H9 (cell line): ENCODE results near the gene PPT1. TPM values are rescaled to one million over a fixed set of nuclear protein-coding genes. Genes with fewer than 3 reads are reported as not detected.

ENCODE experiments used
- DNase-seq: peaks from one replicate; pipeline ENCODE4 v3.0.0-alpha.2; 2017
- H2AFZ ChIP-seq: one replicate; pipeline ENCODE4 v1.6.1; 2013; ENCODE audit warnings: mild to moderate bottlenecking, low read length, control low read depth, moderate library complexity
- H2AK5ac ChIP-seq: 2 replicates; pipeline ENCODE4 v1.6.1; 2013; ENCODE audit warnings: low read length, control low read depth, mixed read lengths; ENCODE audit not compliant: insufficient read length
- H2BK120ac ChIP-seq: one replicate; pipeline ENCODE4 v1.6.1; 2013; ENCODE audit warnings: low read depth, mild to moderate bottlenecking, low read length, control low read depth, inconsistent platforms; ENCODE audit not compliant: poor library complexity, severe bottlenecking
- H2BK12ac ChIP-seq: 2 replicates; pipeline ENCODE4 v1.6.1; 2013; ENCODE audit warnings: low read length, control low read depth, mixed read lengths, low read depth; ENCODE audit not compliant: insufficient read length
- H2BK15ac ChIP-seq: 2 replicates; pipeline ENCODE4 v1.6.1; 2013; ENCODE audit warnings: low read depth, low read length, control low read depth
- H2BK20ac ChIP-seq: one replicate; pipeline ENCODE4 v1.6.1; 2013; ENCODE audit warnings: low read depth, mild to moderate bottlenecking, low read length, control low read depth, inconsistent platforms; ENCODE audit not compliant: poor library complexity, severe bottlenecking
- H2BK5ac ChIP-seq: 2 replicates; pipeline ENCODE4 v1.6.1; 2013; ENCODE audit warnings: low read length, control low read depth, mixed read lengths; ENCODE audit not compliant: insufficient read length
- H3K14ac ChIP-seq: 2 replicates; pipeline ENCODE4 v1.6.1; 2013; ENCODE audit warnings: low read length, control low read depth; ENCODE audit not compliant: insufficient read depth
- H3K18ac ChIP-seq: 2 replicates; pipeline ENCODE4 v1.6.1; 2013; ENCODE audit warnings: low read depth, mild to moderate bottlenecking, mixed read lengths, low read length, control low read depth; ENCODE audit not compliant: insufficient read length
- H3K23ac ChIP-seq: 2 replicates; pipeline ENCODE4 v1.6.1; 2013; ENCODE audit warnings: low read length, control low read depth, mixed read lengths, low read depth; ENCODE audit not compliant: insufficient read length
- H3K23me2 ChIP-seq: 2 replicates; pipeline ENCODE4 v1.6.1; 2013; ENCODE audit warnings: low read depth, mild to moderate bottlenecking, mixed read lengths, low read length, control low read depth; ENCODE audit not compliant: insufficient read length, poor library complexity, severe bottlenecking
- H3K27ac ChIP-seq: 2 replicates; pipeline ENCODE4 v1.5.1; 2013; ENCODE audit warnings: low read length, control low read depth, mixed read lengths, low read depth; ENCODE audit not compliant: insufficient read length
- H3K27me3 ChIP-seq: 2 replicates; pipeline ENCODE4 v1.6.1; 2013; ENCODE audit warnings: low read length, control low read depth, inconsistent platforms; ENCODE audit not compliant: insufficient read depth
- H3K4ac ChIP-seq: 2 replicates; pipeline ENCODE4 v1.6.1; 2013; ENCODE audit warnings: low read depth, mild to moderate bottlenecking, control low read depth, inconsistent platforms, low read length, moderate library complexity
- H3K4me1 ChIP-seq: 2 replicates; pipeline ENCODE4 v1.6.1; 2013; ENCODE audit warnings: low read length, control low read depth, inconsistent platforms; ENCODE audit not compliant: insufficient read depth
- H3K4me2 ChIP-seq: 2 replicates; pipeline ENCODE4 v1.6.1; 2013; ENCODE audit warnings: low read length, control low read depth, mixed read lengths; ENCODE audit not compliant: insufficient read length, insufficient read depth
- H3K56ac ChIP-seq: 2 replicates; pipeline ENCODE4 v1.6.1; 2013; ENCODE audit warnings: low read depth, mild to moderate bottlenecking, mixed read lengths, low read length, control low read depth; ENCODE audit not compliant: insufficient read length
- H3K79me1 ChIP-seq: 2 replicates; pipeline ENCODE4 v1.6.1; 2013; ENCODE audit warnings: low read depth, mild to moderate bottlenecking, moderate library complexity, low read length, control low read depth, inconsistent platforms; ENCODE audit not compliant: insufficient read depth, poor library complexity, severe bottlenecking
- H3K79me2 ChIP-seq: 2 replicates; pipeline ENCODE4 v1.6.1; 2013; ENCODE audit warnings: low read length, control low read depth, inconsistent platforms; ENCODE audit not compliant: insufficient read depth
- H3K9ac ChIP-seq: 2 replicates; pipeline ENCODE4 v1.6.1; 2013; ENCODE audit warnings: low read length, control low read depth, mixed read lengths; ENCODE audit not compliant: insufficient read length; ENCODE audit errors: extremely low read depth
- H3K9me3 ChIP-seq: one replicate; pipeline ENCODE4 v1.6.1; 2013; ENCODE audit warnings: low read depth, low read length, inconsistent platforms; ENCODE audit not compliant: control insufficient read depth
- H3T11ph ChIP-seq: one replicate; pipeline ENCODE4 v1.6.1; 2013; ENCODE audit warnings: mild to moderate bottlenecking, low read length, control low read depth, inconsistent platforms
- H4K20me1 ChIP-seq: one replicate; pipeline ENCODE4 v1.6.1; 2013; ENCODE audit not compliant: control insufficient read depth, insufficient read length, insufficient read depth
- H4K5ac ChIP-seq: 2 replicates; pipeline ENCODE4 v1.6.1; 2013; ENCODE audit warnings: low read depth, mild to moderate bottlenecking, mixed read lengths, low read length, control low read depth; ENCODE audit not compliant: insufficient read length
- H4K8ac ChIP-seq: replicated peaks from 2 replicates; pipeline ENCODE4 v1.6.1; 2013; ENCODE audit warnings: low read length, control low read depth, mixed read lengths, low read depth; ENCODE audit not compliant: insufficient read length
- H4K91ac ChIP-seq: 2 replicates; pipeline ENCODE4 v1.6.1; 2013; ENCODE audit warnings: low read depth, mild to moderate bottlenecking, moderate library complexity, mixed read lengths, low read length, control low read depth; ENCODE audit not compliant: insufficient read length
- H3K27ac Mint-ChIP-seq, 3 experiments: 2 replicates in 2 of 3; 3 replicates in 1 of 3; pipeline ENCODE4 v1.8.0; 2020 to 2021; ENCODE audit warnings: mixed read lengths in 3 of 3, mild to moderate bottlenecking in 1 of 3, moderate library complexity in 1 of 3
- H3K27me3 Mint-ChIP-seq: 2 replicates; pipeline ENCODE4 v1.8.0; 2021; ENCODE audit warnings: low read depth, mild to moderate bottlenecking, moderate library complexity, mixed read lengths
- H3K36me3 Mint-ChIP-seq, 3 experiments: 2 replicates in 2 of 3; 3 replicates in 1 of 3; pipeline ENCODE4 v1.8.0; 2020 to 2021; ENCODE audit warnings: low read depth in 3 of 3, mixed read lengths in 3 of 3; ENCODE audit not compliant: insufficient read depth in 1 of 3
- H3K4me1 Mint-ChIP-seq, 2 experiments: 2 replicates each; pipeline ENCODE4 v1.8.0; 2020; ENCODE audit warnings: mixed read lengths in 2 of 2
- H3K4me3 Mint-ChIP-seq, 2 experiments: 2 replicates in 1 of 2; 3 replicates in 1 of 2; pipeline ENCODE4 v1.8.0; 2020 to 2021; ENCODE audit warnings: mild to moderate bottlenecking in 2 of 2, mixed read lengths in 2 of 2, moderate library complexity in 1 of 2
- H3K9me3 Mint-ChIP-seq, 2 experiments: 2 replicates in 1 of 2; 3 replicates in 1 of 2; pipeline ENCODE4 v1.8.0; 2020; ENCODE audit warnings: mild to moderate bottlenecking in 2 of 2, mixed read lengths in 2 of 2, moderate library complexity in 1 of 2
- CTCF ChIP-seq: fragments of 200-600 bp; sonication (generic); conservative IDR thresholded peaks from 3 replicates; pipeline ENCODE4 v1.8.0; 2021; ENCODE audit warnings: antibody characterized with exemption, mild to moderate bottlenecking
- WGBS: extraction: QIAGEN DNeasy Blood & Tissue Kit; methylation state at CpG from one replicate; pipeline ENCODE4 v1.1.7; 2013; ENCODE audit warnings: missing lambda C conversion rate, low lambda C conversion rate, mixed read lengths; ENCODE audit not compliant: insufficient read length; ENCODE audit errors: extremely low coverage; 5-methylcytosine and 5-hydroxymethylcytosine counted together
- total RNA-seq: library from RNA; stranded (reverse); gene quantifications from 2 replicates; pipeline ENCODE4 v1.2.1, GENCODE V29; 2021

The PPT1 gene
- total RNA-seq, 1 experiment from 2014 or later, result 109 TPM

DNA sequence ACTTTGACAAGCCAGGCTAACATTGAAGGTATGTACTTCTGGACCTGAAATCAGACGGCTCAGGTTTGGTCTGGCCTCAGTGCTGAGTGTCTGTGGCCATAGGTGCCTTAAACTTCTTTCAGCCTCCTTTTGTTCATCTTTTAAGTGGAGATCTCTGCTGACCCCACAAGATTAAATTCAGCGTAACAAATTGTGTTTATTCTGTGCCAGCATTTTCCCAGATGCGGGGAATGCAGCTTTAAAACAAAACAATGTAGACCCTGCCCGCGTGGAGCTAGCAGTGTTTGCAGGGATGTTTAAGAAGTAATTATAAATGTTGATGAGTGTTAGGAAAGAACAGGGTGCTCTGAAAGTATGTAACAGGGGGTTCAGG lies 55.6 kb downstream of the PPT1 start:
- Histone ChIP-seq H4K5ac (no peak overlapping the region), H3K9ac (peak overlapping the region; percentile 87), H3K18ac (no peak overlapping the region), H3K14ac (no peak overlapping the region), H4K8ac (no peak overlapping the region), H2BK120ac (no peak overlapping the region), H3K79me1 (peaks cover 8% of the 10 kb centered on the region), H3K79me2 (peaks cover 30% of the 10 kb centered on the region), H2BK12ac (no peak overlapping the region), H3K23me2 (peaks cover 14% of the 10 kb centered on the region), H3K9me3 (no peaks in the 10 kb centered on the region), H2AK5ac (no peak overlapping the region), H4K20me1 (no peaks in the 10 kb centered on the region), H4K91ac (no peak overlapping the region), H3K56ac (no peak overlapping the region), H3T11ph (no peak overlapping the region), H2BK20ac (no peak overlapping the region), H2BK15ac (no peak overlapping the region), H3K4me1 (no peaks in the 10 kb centered on the region; the same call in none of the 2 replicates), H3K4ac (no peak overlapping the region; the same call in 1 of the 2 replicates), H3K27me3 (no peaks in the 10 kb centered on the region), H3K4me2 (peak overlapping the region; percentile 95), H2BK5ac (no peak overlapping the region), H3K27ac (no peak overlapping the region), H2AFZ (no peak overlapping the region), H3K23ac (no peak overlapping the region)
- H3K4me3 Mint-ChIP-seq, result peak overlapping the region; percentile 94 to 97
- peaks cover 15 to 23% of the 10 kb centered on the region in 2 experiments for H3K4me1 Mint-ChIP-seq
- no CpG with 5 or more reads among the region's 5 CpGs for WGBS
- peaks cover 15 to 32% (median 17%) of the 10 kb centered on the region in 3 experiments for H3K36me3 Mint-ChIP-seq
- no peaks in the 10 kb centered on the region for H3K27me3 Mint-ChIP-seq
- peak overlapping the region; percentile 29 to 93 (median 75); a peak in 5 of 7 replicates for H3K27ac Mint-ChIP-seq
- DNase-seq, result no peak
- TF ChIP-seq CTCF, result no peak
- no peaks in the 10 kb centered on the region for H3K9me3 Mint-ChIP-seq
